Raji (cell line): ENCODE results near the gene FHAD1.

Experiments used
- POLR2A ChIP-seq: IDR thresholded peaks from 2 replicates; pipeline ENCODE4 v1.6.1; 2011; ENCODE audit warnings: low read depth, low read length, control low read depth; ENCODE audit not compliant: insufficient read depth

The FHAD1 gene

DNA sequence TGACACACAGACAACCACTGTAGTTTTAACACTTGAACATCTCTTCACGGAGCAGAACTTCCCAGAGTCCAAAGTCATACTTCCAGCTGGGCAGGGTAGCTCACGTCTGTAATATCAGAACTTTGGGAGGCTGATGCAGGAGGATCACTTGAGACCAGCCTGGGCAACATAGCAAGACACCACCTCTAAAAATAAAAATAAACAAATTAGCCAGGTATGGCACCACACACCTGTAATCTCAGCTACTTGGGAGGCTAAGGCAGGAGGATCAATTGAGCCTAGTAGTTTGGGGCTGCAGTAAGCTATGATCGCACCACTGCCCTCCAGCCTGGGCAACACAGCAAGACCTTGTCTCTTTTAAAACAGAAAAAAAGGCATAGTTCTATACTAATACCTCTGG lies 138.4 kb downstream of the FHAD1 start:
- no peak for TF ChIP-seq POLR2A

DNA sequence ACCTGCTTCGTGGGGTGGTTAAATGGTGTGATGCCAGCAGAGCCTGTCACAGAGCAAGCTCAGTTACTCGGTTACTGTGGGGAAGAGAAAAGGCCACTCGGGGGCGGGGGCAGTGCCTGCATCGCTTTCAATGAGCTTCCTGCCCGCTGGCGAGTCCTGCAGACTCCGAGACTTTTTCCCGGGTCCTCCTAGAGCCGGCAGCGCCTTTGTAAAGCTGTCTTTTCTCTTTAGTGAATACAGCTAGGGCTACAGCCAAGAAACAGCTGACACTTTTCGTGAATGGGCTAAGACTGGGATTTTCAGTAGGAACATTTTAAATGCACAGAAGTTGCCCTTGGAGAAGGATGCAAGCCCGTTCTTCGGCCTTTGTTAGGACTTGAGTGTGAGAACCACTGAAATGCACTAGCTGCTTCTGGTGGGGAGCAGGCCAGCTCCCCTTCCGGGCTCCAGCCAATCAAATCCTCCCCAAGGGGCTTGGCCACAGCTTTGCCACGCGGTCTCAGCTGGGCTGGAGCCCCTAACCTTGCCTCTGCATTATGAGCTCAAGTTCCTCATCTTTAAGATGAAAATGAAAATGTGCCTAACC lies 139.2 kb downstream of the FHAD1 start:
- TF ChIP-seq POLR2A, result no peak

- TF ChIP-seq POLR2A, result no peak
These were observed 141.3 kb downstream of the FHAD1 start for GRCh38 chr1:15388201-15388880.

DNA sequence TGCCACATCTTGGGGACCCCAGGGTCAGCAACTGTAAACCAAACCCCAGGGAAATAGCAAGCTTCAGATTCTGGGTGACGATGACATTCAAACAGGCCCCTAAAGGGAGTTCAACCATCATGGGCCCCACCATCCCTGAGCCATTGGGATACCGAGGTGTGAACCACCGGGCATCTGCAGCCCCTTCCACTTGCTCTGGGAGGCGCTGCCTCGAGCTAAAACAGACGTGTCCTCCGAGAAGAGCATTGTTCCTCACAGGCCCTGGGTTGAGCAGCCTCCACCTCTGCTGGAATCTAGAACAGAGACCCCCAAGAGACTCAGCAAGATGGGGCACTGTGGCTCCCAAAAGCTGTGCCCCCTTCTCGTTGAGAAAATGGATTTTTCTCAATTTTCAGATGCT lies 143.6 kb downstream of the FHAD1 start:
- no peak for TF ChIP-seq POLR2A

DNA sequence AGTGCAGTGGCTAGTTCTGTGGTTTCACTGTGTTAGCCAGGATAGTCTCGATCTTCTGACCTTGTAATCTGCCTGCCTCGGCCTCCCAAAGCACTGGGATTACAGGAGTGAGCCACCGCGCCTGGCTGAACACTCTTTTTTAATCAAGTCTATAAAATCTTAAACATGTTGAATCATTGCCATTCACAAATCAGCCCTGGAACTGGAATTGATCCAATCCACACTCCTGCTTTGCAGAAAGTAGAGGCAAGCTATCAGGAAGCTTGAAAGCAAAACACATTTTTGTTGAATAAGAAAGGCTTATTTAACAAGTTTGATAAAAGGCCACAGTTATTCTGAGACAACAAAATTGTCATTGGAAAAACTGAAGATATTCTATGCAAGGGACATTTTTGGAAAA lies 144.3 kb downstream of the FHAD1 start:
- no peak for TF ChIP-seq POLR2A

DNA sequence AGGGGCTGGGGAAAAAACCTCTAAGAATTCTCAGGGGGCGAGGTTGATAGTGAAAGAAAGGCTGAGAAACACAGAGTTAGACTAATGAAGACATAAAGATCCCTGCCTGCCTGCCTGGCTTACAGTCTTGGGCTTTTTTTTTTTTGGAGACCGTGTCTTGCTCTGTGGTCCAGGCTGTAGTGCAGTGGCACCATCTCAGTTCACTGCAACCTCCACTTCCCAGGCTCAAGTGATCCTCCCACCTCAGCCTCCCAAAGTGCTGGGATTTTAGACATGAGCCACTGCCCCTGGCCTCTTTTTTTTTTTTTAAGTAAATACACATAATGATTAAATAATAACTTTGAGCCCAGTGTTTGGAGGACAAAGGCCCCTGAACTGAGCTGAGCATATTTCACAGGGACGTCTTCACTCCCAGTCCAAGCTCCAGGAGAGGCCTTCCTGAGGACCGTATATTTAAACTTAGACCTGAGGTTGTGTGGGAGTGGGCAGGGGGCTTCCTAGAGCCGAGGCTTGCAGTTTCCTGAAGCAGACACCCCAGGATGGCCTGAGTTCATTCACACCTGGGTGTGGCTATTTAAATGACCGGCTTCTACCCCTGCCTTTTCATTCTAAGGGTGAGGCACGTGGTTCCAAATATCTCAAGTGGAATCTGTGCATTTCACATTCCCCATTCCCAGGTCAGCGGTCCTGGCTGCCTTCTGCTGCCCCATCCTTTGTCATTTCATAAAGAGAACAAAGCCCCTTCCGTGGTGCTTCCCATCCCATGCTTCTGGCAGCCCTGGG lies 146.6 kb downstream of the FHAD1 start:
- no peak for TF ChIP-seq POLR2A

DNA sequence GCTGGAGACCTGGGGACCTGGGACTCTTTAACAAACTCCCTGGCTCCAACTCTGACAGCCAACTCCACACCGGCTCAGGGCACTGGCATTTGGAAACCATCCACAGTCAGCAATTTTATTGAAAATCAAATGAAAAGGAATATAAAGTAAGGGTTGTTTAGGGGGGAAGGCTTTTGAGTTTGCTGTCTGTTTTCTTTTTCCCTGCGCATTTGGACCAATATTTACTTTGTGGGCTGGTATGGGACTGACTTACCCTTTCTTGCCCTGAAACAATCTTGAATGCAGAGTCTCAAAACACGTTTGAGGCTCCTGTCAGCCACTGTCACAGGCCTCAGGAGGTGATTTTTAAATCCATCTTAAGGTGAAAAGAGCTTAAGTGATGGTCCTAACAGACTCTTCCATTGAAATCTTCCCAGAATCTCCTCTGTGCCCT lies 147.3 kb downstream of the FHAD1 start:
- no peak for TF ChIP-seq POLR2A

- no peak for TF ChIP-seq POLR2A
These were observed 150.2 kb downstream of the FHAD1 start for GRCh38 chr1:15397236-15397635.

DNA sequence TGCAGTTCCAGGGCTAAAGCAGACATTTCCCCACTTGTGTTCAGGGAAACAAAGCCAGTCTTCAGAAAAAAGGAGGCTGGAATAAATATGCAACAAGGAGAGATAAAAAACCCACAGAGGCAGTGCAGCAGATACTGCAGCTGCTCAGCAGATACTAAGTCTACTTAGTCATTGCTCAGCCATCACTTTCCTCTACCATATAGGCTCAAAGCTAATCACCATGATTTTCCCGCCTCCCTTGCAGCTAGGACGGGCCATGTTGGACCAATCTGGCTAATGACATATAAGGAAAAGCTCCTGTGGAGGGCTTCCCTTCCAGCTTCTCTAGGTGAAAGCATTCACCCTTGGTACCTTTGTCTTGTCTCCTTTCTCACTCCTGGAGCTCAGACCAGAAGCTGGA lies 152.7 kb downstream of the FHAD1 start:
- no peak for TF ChIP-seq POLR2A

- no peak for TF ChIP-seq POLR2A
These were observed 153.6 kb downstream of the FHAD1 start for GRCh38 chr1:15400627-15401026.

DNA sequence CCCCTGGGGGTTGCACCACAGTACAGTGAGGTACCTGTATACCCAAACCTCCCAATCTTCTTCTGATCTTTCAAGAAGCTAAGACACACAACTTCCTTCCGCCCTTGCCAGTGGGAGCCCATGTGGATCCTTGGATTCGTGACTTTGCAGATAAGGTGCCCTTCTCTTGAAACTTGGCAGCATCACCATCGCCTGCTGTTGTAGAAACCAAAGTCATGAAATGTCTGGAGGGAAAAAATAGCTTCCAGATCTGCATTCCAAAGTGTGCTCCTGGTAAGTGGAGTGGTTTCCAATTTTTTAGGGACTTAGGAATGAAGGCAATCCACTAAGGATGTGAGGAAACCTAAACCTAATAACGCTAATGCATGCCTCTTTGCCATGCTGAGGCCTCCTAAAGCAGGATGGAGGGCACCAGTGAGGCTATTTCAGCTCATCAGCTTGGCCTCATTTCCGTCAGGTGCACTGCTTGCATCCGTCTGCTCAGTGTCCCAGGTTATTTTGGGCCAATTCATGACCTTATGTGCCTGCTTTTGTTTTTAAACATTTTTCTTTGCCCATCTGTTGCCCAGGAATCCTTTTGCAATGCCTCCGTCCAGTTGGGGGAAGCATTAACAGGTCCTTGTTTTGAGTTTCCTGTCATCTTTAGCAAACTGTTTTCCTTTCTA lies 154.5 kb downstream of the FHAD1 start:
- TF ChIP-seq POLR2A, result no peak

- no peak for TF ChIP-seq POLR2A
These were observed 155.9 kb downstream of the FHAD1 start for GRCh38 chr1:15402809-15403450.

DNA sequence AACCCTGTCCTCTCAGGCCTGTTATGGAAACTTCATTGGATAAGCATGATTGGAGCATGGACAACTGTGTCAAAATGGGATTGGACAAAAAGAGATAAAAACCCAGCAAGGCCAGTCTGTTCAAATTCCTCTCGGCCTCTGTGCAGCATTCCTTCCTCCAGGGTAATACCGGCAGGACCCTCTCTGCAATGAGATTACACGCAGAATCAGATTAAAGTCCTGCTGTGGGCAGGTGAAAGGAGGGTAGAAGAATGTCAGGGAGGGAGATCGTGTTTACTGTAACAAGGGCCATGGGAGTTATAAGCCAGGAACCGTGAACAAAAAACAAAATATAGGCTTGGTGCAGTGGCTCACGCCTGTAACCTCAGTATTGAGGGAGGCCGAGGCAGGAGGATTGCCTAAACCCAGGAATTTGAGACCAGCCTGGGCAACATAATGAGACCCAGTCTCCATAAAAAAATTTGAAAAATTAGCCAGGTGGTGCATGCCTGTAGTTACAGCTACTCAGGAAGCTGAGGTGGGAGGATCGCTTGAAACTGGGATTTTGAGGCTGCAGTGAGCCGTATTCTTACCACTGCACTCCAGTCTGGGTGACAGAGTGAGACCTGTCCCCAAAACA lies 157.0 kb downstream of the FHAD1 start:
- no peak for TF ChIP-seq POLR2A

- no peak for TF ChIP-seq POLR2A
These were observed 158.3 kb downstream of the FHAD1 start for GRCh38 chr1:15405106-15405850.
